H9 (cell line): ENCODE results near the gene GJB4. TPM values are rescaled to one million over a fixed set of nuclear protein-coding genes. Genes with fewer than 3 reads are reported as not detected.
"Not testable (repeated sequence)": the region's sequence is repeated elsewhere in the genome, so short reads cannot be mapped to it uniquely, and the experiment has no call there.

Source experiments
- DNase-seq: peaks from one replicate; pipeline ENCODE4 v3.0.0-alpha.2; 2017
- H2AFZ ChIP-seq: one replicate; pipeline ENCODE4 v1.6.1; 2013; ENCODE audit warnings: mild to moderate bottlenecking, low read length, control low read depth, moderate library complexity
- H2AK5ac ChIP-seq: 2 replicates; pipeline ENCODE4 v1.6.1; 2013; ENCODE audit warnings: low read length, control low read depth, mixed read lengths; ENCODE audit not compliant: insufficient read length
- H2BK120ac ChIP-seq: one replicate; pipeline ENCODE4 v1.6.1; 2013; ENCODE audit warnings: low read depth, mild to moderate bottlenecking, low read length, control low read depth, inconsistent platforms; ENCODE audit not compliant: poor library complexity, severe bottlenecking
- H2BK12ac ChIP-seq: 2 replicates; pipeline ENCODE4 v1.6.1; 2013; ENCODE audit warnings: low read length, control low read depth, mixed read lengths, low read depth; ENCODE audit not compliant: insufficient read length
- H2BK15ac ChIP-seq: 2 replicates; pipeline ENCODE4 v1.6.1; 2013; ENCODE audit warnings: low read depth, low read length, control low read depth
- H2BK20ac ChIP-seq: one replicate; pipeline ENCODE4 v1.6.1; 2013; ENCODE audit warnings: low read depth, mild to moderate bottlenecking, low read length, control low read depth, inconsistent platforms; ENCODE audit not compliant: poor library complexity, severe bottlenecking
- H2BK5ac ChIP-seq: 2 replicates; pipeline ENCODE4 v1.6.1; 2013; ENCODE audit warnings: low read length, control low read depth, mixed read lengths; ENCODE audit not compliant: insufficient read length
- H3K14ac ChIP-seq: 2 replicates; pipeline ENCODE4 v1.6.1; 2013; ENCODE audit warnings: low read length, control low read depth; ENCODE audit not compliant: insufficient read depth
- H3K18ac ChIP-seq: 2 replicates; pipeline ENCODE4 v1.6.1; 2013; ENCODE audit warnings: low read depth, mild to moderate bottlenecking, mixed read lengths, low read length, control low read depth; ENCODE audit not compliant: insufficient read length
- H3K23ac ChIP-seq: 2 replicates; pipeline ENCODE4 v1.6.1; 2013; ENCODE audit warnings: low read length, control low read depth, mixed read lengths, low read depth; ENCODE audit not compliant: insufficient read length
- H3K23me2 ChIP-seq: 2 replicates; pipeline ENCODE4 v1.6.1; 2013; ENCODE audit warnings: low read depth, mild to moderate bottlenecking, mixed read lengths, low read length, control low read depth; ENCODE audit not compliant: insufficient read length, poor library complexity, severe bottlenecking
- H3K27ac ChIP-seq: 2 replicates; pipeline ENCODE4 v1.5.1; 2013; ENCODE audit warnings: low read length, control low read depth, mixed read lengths, low read depth; ENCODE audit not compliant: insufficient read length
- H3K27me3 ChIP-seq: 2 replicates; pipeline ENCODE4 v1.6.1; 2013; ENCODE audit warnings: low read length, control low read depth, inconsistent platforms; ENCODE audit not compliant: insufficient read depth
- H3K4ac ChIP-seq: 2 replicates; pipeline ENCODE4 v1.6.1; 2013; ENCODE audit warnings: low read depth, mild to moderate bottlenecking, control low read depth, inconsistent platforms, low read length, moderate library complexity
- H3K4me1 ChIP-seq: 2 replicates; pipeline ENCODE4 v1.6.1; 2013; ENCODE audit warnings: low read length, control low read depth, inconsistent platforms; ENCODE audit not compliant: insufficient read depth
- H3K4me2 ChIP-seq: 2 replicates; pipeline ENCODE4 v1.6.1; 2013; ENCODE audit warnings: low read length, control low read depth, mixed read lengths; ENCODE audit not compliant: insufficient read length, insufficient read depth
- H3K56ac ChIP-seq: 2 replicates; pipeline ENCODE4 v1.6.1; 2013; ENCODE audit warnings: low read depth, mild to moderate bottlenecking, mixed read lengths, low read length, control low read depth; ENCODE audit not compliant: insufficient read length
- H3K79me1 ChIP-seq: 2 replicates; pipeline ENCODE4 v1.6.1; 2013; ENCODE audit warnings: low read depth, mild to moderate bottlenecking, moderate library complexity, low read length, control low read depth, inconsistent platforms; ENCODE audit not compliant: insufficient read depth, poor library complexity, severe bottlenecking
- H3K79me2 ChIP-seq: 2 replicates; pipeline ENCODE4 v1.6.1; 2013; ENCODE audit warnings: low read length, control low read depth, inconsistent platforms; ENCODE audit not compliant: insufficient read depth
- H3K9ac ChIP-seq: 2 replicates; pipeline ENCODE4 v1.6.1; 2013; ENCODE audit warnings: low read length, control low read depth, mixed read lengths; ENCODE audit not compliant: insufficient read length; ENCODE audit errors: extremely low read depth
- H3K9me3 ChIP-seq: one replicate; pipeline ENCODE4 v1.6.1; 2013; ENCODE audit warnings: low read depth, low read length, inconsistent platforms; ENCODE audit not compliant: control insufficient read depth
- H3T11ph ChIP-seq: one replicate; pipeline ENCODE4 v1.6.1; 2013; ENCODE audit warnings: mild to moderate bottlenecking, low read length, control low read depth, inconsistent platforms
- H4K20me1 ChIP-seq: one replicate; pipeline ENCODE4 v1.6.1; 2013; ENCODE audit not compliant: control insufficient read depth, insufficient read length, insufficient read depth
- H4K5ac ChIP-seq: 2 replicates; pipeline ENCODE4 v1.6.1; 2013; ENCODE audit warnings: low read depth, mild to moderate bottlenecking, mixed read lengths, low read length, control low read depth; ENCODE audit not compliant: insufficient read length
- H4K8ac ChIP-seq: replicated peaks from 2 replicates; pipeline ENCODE4 v1.6.1; 2013; ENCODE audit warnings: low read length, control low read depth, mixed read lengths, low read depth; ENCODE audit not compliant: insufficient read length
- H4K91ac ChIP-seq: 2 replicates; pipeline ENCODE4 v1.6.1; 2013; ENCODE audit warnings: low read depth, mild to moderate bottlenecking, moderate library complexity, mixed read lengths, low read length, control low read depth; ENCODE audit not compliant: insufficient read length
- H3K27ac Mint-ChIP-seq, 3 experiments: 2 replicates in 2 of 3; 3 replicates in 1 of 3; pipeline ENCODE4 v1.8.0; 2020 to 2021; ENCODE audit warnings: mixed read lengths in 3 of 3, mild to moderate bottlenecking in 1 of 3, moderate library complexity in 1 of 3
- H3K27me3 Mint-ChIP-seq: 2 replicates; pipeline ENCODE4 v1.8.0; 2021; ENCODE audit warnings: low read depth, mild to moderate bottlenecking, moderate library complexity, mixed read lengths
- H3K36me3 Mint-ChIP-seq, 3 experiments: 2 replicates in 2 of 3; 3 replicates in 1 of 3; pipeline ENCODE4 v1.8.0; 2020 to 2021; ENCODE audit warnings: low read depth in 3 of 3, mixed read lengths in 3 of 3; ENCODE audit not compliant: insufficient read depth in 1 of 3
- H3K4me1 Mint-ChIP-seq, 2 experiments: 2 replicates each; pipeline ENCODE4 v1.8.0; 2020; ENCODE audit warnings: mixed read lengths in 2 of 2
- H3K4me3 Mint-ChIP-seq, 2 experiments: 2 replicates in 1 of 2; 3 replicates in 1 of 2; pipeline ENCODE4 v1.8.0; 2020 to 2021; ENCODE audit warnings: mild to moderate bottlenecking in 2 of 2, mixed read lengths in 2 of 2, moderate library complexity in 1 of 2
- H3K9me3 Mint-ChIP-seq, 2 experiments: 2 replicates in 1 of 2; 3 replicates in 1 of 2; pipeline ENCODE4 v1.8.0; 2020; ENCODE audit warnings: mild to moderate bottlenecking in 2 of 2, mixed read lengths in 2 of 2, moderate library complexity in 1 of 2
- CTCF ChIP-seq: fragments of 200-600 bp; sonication (generic); conservative IDR thresholded peaks from 3 replicates; pipeline ENCODE4 v1.8.0; 2021; ENCODE audit warnings: antibody characterized with exemption, mild to moderate bottlenecking
- WGBS: extraction: QIAGEN DNeasy Blood & Tissue Kit; methylation state at CpG from one replicate; pipeline ENCODE4 v1.1.7; 2013; ENCODE audit warnings: missing lambda C conversion rate, low lambda C conversion rate, mixed read lengths; ENCODE audit not compliant: insufficient read length; ENCODE audit errors: extremely low coverage; 5-methylcytosine and 5-hydroxymethylcytosine counted together
- total RNA-seq: library from RNA; stranded (reverse); gene quantifications from 2 replicates; pipeline ENCODE4 v1.2.1, GENCODE V29; 2021

GJB4 gene
- total RNA-seq, 1 experiment from 2014 or later, result not detected

GRCh38 chr1:34771573-34772371, 12.2 kb downstream of the GJB4 start:
- H3K4me3 Mint-ChIP-seq, result no peak overlapping the region
- no peak overlapping the region for H2BK12ac ChIP-seq
- H3K23ac ChIP-seq, result no peak overlapping the region
- H4K8ac ChIP-seq, result no peak overlapping the region
- no peak overlapping the region; a peak in 1 of 7 replicates for H3K27ac Mint-ChIP-seq
- no peak overlapping the region for H2AK5ac ChIP-seq
- no peak overlapping the region for H3K56ac ChIP-seq
- no peaks in the 10 kb centered on the region for H3K79me1 ChIP-seq
- no peaks in the 10 kb centered on the region for H3K27me3 ChIP-seq
- no peaks in the 10 kb centered on the region for H3K36me3 Mint-ChIP-seq
- H2BK120ac ChIP-seq, result no peak overlapping the region
- no peak overlapping the region for H2BK15ac ChIP-seq
- no peak overlapping the region for H3K14ac ChIP-seq
- no peak overlapping the region for H3K9ac ChIP-seq
- no peak overlapping the region for H3K18ac ChIP-seq
- no peak overlapping the region for H4K5ac ChIP-seq
- H3K9me3 Mint-ChIP-seq, result no peaks in the 10 kb centered on the region
- no peaks in the 10 kb centered on the region for H4K20me1 ChIP-seq
- H3K4me1 ChIP-seq, result no peaks in the 10 kb centered on the region
- no peak overlapping the region for H2BK5ac ChIP-seq
- H3K4ac ChIP-seq, result no peak overlapping the region
- H3K23me2 ChIP-seq, result no peaks in the 10 kb centered on the region
- H3K4me1 Mint-ChIP-seq, result 0 out of 4 replicates have a peak, but pooled peaks cover 0 to 2% of the 10 kb centered on the region in 2 experiments
- no peaks in the 10 kb centered on the region for H3K9me3 ChIP-seq
- no peak for DNase-seq
- no peaks in the 10 kb centered on the region; the same call in 1 of the 2 replicates for H3K27me3 Mint-ChIP-seq
- WGBS, result no CpG with 5 or more reads among the region's 16 CpGs
- no peak overlapping the region for H2AFZ ChIP-seq
- H3T11ph ChIP-seq, result no peak overlapping the region
- no peak overlapping the region for H4K91ac ChIP-seq
- H3K4me2 ChIP-seq, result no peak overlapping the region
- no peak overlapping the region for H3K27ac ChIP-seq
- no peak overlapping the region for H2BK20ac ChIP-seq
- TF ChIP-seq CTCF, result no peak
- no peaks in the 10 kb centered on the region for H3K79me2 ChIP-seq

DNA sequence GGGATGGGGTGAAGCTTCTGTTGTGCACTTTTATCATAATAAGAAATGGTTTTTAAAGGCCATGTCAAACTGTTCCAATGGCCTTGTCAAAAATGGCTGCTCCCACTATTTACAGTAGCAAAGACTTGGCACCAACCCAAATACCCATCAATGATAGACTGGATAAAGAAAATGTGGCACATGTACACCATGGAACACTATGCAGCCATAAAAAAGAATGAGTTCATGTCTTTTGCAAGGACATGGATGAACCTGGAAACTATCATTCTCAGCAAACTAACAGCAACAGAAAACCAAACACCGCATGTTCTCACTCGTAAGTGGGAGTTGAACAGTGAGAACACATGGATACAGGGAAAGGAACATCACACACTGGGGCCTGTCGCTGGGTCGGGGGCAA, 13.6 kb downstream of the GJB4 start:
- H3T11ph ChIP-seq, H3K23ac ChIP-seq, H2AK5ac ChIP-seq, H2BK20ac ChIP-seq, H2AFZ ChIP-seq, H3K79me1 ChIP-seq, H3K9me3 Mint-ChIP-seq, H2BK120ac ChIP-seq, H3K56ac ChIP-seq, H3K27me3 ChIP-seq, H3K18ac ChIP-seq, H2BK12ac ChIP-seq, H4K91ac ChIP-seq, H3K4me3 Mint-ChIP-seq, H3K9me3 ChIP-seq, DNase-seq, H3K36me3 Mint-ChIP-seq, H4K20me1 ChIP-seq, H3K79me2 ChIP-seq, H4K5ac ChIP-seq, H3K14ac ChIP-seq, H3K4me1 ChIP-seq, H3K4me2 ChIP-seq, H3K27ac ChIP-seq, H3K4me1 Mint-ChIP-seq, H2BK5ac ChIP-seq, H3K27ac Mint-ChIP-seq, H3K4ac ChIP-seq, H4K8ac ChIP-seq, H3K23me2 ChIP-seq, H3K27me3 Mint-ChIP-seq, H3K9ac ChIP-seq, H2BK15ac ChIP-seq: not testable (repeated sequence)
- WGBS, result no CpG with 5 or more reads among the region's 4 CpGs
